Activated T-helper 17 cell treated with anti-CD3 and anti-CD28 coated beads, Interleukin-2, amount 50 U/mL, for 72 hours (primary cell): Measurements from ENCODE around the gene GPATCH8. TPM values are rescaled to one million over a fixed set of nuclear protein-coding genes. Genes with fewer than 3 reads are reported as not detected.

Experiments used
- ATAC-seq: fragments of 150-1000 bp; cut with Tn5 transposase; replicated peaks from 2 replicates; pipeline ENCODE4 v1.10.0; 2021; ENCODE audit warnings: mild to moderate bottlenecking, moderate library complexity
- H3K27ac Mint-ChIP-seq: one replicate; pipeline ENCODE4 v1.8.0; 2022; ENCODE audit warnings: mixed read lengths
- H3K27me3 Mint-ChIP-seq: one replicate; pipeline ENCODE4 v1.8.0; 2022; ENCODE audit warnings: mixed read lengths
- H3K36me3 Mint-ChIP-seq: one replicate; pipeline ENCODE4 v1.8.0; 2022; ENCODE audit warnings: low read depth, mild to moderate bottlenecking, mixed read lengths
- H3K4me1 Mint-ChIP-seq: one replicate; pipeline ENCODE4 v1.8.0; 2022; ENCODE audit warnings: mixed read lengths
- H3K4me3 Mint-ChIP-seq: one replicate; pipeline ENCODE4 v1.8.0; 2022; ENCODE audit warnings: mild to moderate bottlenecking, mixed read lengths
- H3K9me3 Mint-ChIP-seq: one replicate; pipeline ENCODE4 v1.8.0; 2022; ENCODE audit warnings: mixed read lengths
- total RNA-seq, 2 donors: library from RNA; stranded (reverse); gene quantifications; one replicate each; pipeline ENCODE4 v1.2.3, GENCODE V29; 2022

The GPATCH8 gene
- total RNA-seq, 2 donors from 2014 or later = 40.3 to 43.7 TPM

DNA sequence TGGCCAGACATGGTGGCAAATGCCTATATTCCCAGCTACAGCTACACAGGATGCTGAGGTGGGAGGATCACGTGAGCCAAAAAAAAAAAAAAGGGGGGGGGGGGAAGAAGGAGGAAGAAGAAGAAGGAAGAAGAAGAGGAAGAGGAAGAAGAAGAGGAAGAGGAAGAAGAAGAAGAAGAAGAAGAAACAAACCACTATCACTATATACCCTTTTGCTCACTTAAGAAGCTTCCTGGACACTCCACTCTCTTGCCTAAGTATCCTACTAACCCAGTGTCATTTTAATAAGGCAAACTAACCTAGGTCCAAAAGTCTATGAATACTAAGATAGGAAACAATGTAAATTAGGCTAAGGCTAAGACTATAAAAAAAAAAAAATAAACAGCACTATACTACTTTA, 54.8 kb downstream of the GPATCH8 start:
- ATAC-seq = no peak
- Mint-ChIP-seq H3K4me3 (no peak overlapping the region), H3K36me3 (peaks cover 18% of the 10 kb centered on the region)

DNA sequence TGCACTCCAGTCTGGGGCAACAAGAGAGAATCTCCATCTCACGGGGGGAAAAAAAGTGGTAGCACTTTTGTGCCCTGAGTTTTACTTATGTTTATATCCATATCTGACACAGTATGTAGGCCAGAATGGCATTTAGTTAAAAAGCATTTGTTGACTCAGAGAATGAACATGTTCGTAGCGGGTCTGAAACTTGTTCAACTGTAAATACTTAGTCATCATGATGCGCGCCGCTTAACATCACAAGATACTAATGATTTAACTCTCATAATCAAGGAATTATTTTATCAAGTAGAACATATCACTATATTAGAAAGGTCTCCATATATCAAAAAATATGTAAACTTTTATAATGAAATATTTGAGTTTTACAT, 58.5 kb downstream of the GPATCH8 start:
- no peaks in the 10 kb centered on the region for H3K4me1 Mint-ChIP-seq
- no peak overlapping the region for H3K4me3 Mint-ChIP-seq
- H3K27ac Mint-ChIP-seq = no peak overlapping the region
- peaks cover 9% of the 10 kb centered on the region for H3K36me3 Mint-ChIP-seq
- no peaks in the 10 kb centered on the region for H3K9me3 Mint-ChIP-seq
- no peaks in the 10 kb centered on the region for H3K27me3 Mint-ChIP-seq
- peak; percentile 64 for ATAC-seq

More for the DNA sequence above, 54.8 kb downstream of the GPATCH8 start:
- Mint-ChIP-seq H3K27me3 (no peaks in the 10 kb centered on the region), H3K4me1 (peaks cover 5% of the 10 kb centered on the region), H3K27ac (no peak overlapping the region), H3K9me3 (no peaks in the 10 kb centered on the region)

GRCh38 chr17:44442806-44443205, 60.4 kb downstream of the GPATCH8 start:
- ATAC-seq = no peak
- Mint-ChIP-seq H3K4me3 (no peak overlapping the region), H3K27me3 (no peaks in the 10 kb centered on the region), H3K36me3 (peaks cover 23% of the 10 kb centered on the region), H3K4me1 (peaks cover 13% of the 10 kb centered on the region), H3K27ac (no peak overlapping the region), H3K9me3 (no peaks in the 10 kb centered on the region)

DNA sequence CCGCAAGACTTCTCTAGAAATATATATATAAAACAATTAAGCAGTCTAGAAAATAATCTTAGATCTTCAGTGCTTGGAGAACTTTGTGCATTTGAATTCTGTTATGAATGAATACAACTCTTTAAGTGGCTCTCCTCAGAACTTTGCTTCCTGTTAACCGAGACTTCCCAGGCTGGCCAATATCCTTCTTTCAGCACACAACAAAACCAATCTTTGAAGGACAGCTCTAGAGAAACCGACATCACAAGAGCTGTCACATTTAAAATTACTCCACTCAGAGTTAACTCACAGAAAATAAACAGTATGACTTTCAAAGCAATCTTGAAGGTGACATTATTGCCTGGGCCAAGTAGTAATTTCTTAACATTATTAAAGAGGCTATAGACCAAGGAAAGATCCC, 64.0 kb downstream of the GPATCH8 start:
- Mint-ChIP-seq H3K4me3 (no peak overlapping the region), H3K27me3 (no peaks in the 10 kb centered on the region), H3K4me1 (peaks cover 13% of the 10 kb centered on the region), H3K36me3 (peaks cover 45% of the 10 kb centered on the region), H3K9me3 (no peaks in the 10 kb centered on the region), H3K27ac (peak overlapping the region; percentile 79)
- no peak for ATAC-seq

GRCh38 chr17:44438636-44439035, 64.6 kb downstream of the GPATCH8 start:
- peak overlapping the region; percentile 79 for H3K27ac Mint-ChIP-seq
- H3K27me3 Mint-ChIP-seq = no peaks in the 10 kb centered on the region
- peak; percentile 19 for ATAC-seq
- H3K4me3 Mint-ChIP-seq = no peak overlapping the region
- H3K4me1 Mint-ChIP-seq = peaks cover 13% of the 10 kb centered on the region
- peaks cover 50% of the 10 kb centered on the region for H3K36me3 Mint-ChIP-seq
- H3K9me3 Mint-ChIP-seq = no peaks in the 10 kb centered on the region

- Mint-ChIP-seq H3K27me3 (no peaks in the 10 kb centered on the region), H3K27ac (no peak overlapping the region), H3K9me3 (no peaks in the 10 kb centered on the region), H3K4me1 (peaks cover 13% of the 10 kb centered on the region), H3K36me3 (peaks cover 73% of the 10 kb centered on the region), H3K4me3 (no peak overlapping the region)
- ATAC-seq = no peak
Measured at GRCh38 chr17:44436336-44436735, 66.9 kb downstream of the GPATCH8 start.

DNA sequence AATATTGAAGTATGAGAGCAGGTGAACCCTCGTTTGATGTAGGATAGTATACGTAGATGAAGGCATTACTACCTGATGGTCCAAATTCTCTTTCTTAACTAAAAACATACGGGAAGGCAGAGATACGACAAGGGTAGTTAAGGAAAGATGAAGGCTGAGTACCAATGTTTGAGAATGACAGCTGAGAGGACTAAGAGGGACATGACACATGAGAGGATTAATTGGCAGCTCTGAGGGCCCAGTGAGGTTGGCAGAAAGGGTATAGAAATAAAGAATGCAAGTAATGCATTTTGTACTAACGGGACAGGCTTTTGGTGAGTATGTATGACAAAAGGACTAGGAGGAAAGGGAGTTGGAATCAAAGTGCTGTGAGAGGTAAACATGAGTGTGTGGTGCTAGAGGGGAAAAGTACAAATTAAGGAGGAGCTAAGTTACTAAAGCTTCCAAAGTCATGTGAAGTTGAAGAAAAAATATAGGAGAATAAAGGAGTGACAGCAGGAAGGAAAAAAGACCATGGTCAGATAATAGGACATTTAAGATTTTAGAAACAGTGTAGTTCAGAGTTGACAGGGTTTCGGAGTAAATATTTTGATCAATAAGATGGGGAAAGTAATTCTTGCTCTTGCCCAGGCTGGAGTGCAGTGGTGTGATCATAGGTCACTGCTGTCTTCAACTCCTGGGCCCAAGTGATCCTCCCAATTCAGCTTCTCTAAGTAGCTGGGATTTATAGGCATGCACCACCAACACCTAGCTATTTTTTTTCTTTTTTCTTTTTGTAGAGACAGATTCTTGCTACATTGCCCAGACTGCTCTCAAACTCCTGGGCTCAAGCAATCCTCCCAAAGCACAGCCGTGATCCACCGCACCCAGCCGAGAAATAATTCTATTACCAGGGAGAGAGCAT, 70.7 kb downstream of the GPATCH8 start:
- Mint-ChIP-seq H3K4me3 (no peak overlapping the region), H3K9me3 (no peaks in the 10 kb centered on the region), H3K27ac (no peak overlapping the region), H3K36me3 (peaks cover 85% of the 10 kb centered on the region), H3K27me3 (no peaks in the 10 kb centered on the region), H3K4me1 (no peaks in the 10 kb centered on the region)
- no peak for ATAC-seq

GRCh38 chr17:44424828-44425461, 78.3 kb downstream of the GPATCH8 start:
- Mint-ChIP-seq H3K36me3 (peaks cover 78% of the 10 kb centered on the region), H3K4me1 (peaks cover 17% of the 10 kb centered on the region), H3K27me3 (no peaks in the 10 kb centered on the region), H3K9me3 (no peaks in the 10 kb centered on the region), H3K27ac (peak overlapping the region; percentile 89), H3K4me3 (peak overlapping the region; percentile 59)
- peak; percentile 92 for ATAC-seq

- Mint-ChIP-seq H3K9me3 (no peaks in the 10 kb centered on the region), H3K27me3 (no peaks in the 10 kb centered on the region), H3K4me3 (peak overlapping the region; percentile 29), H3K27ac (peak overlapping the region; percentile 93), H3K4me1 (peaks cover 14% of the 10 kb centered on the region), H3K36me3 (peaks cover 88% of the 10 kb centered on the region)
- ATAC-seq = peak; percentile 98
Measured at GRCh38 chr17:44417553-44417952, 85.7 kb downstream of the GPATCH8 start.

DNA sequence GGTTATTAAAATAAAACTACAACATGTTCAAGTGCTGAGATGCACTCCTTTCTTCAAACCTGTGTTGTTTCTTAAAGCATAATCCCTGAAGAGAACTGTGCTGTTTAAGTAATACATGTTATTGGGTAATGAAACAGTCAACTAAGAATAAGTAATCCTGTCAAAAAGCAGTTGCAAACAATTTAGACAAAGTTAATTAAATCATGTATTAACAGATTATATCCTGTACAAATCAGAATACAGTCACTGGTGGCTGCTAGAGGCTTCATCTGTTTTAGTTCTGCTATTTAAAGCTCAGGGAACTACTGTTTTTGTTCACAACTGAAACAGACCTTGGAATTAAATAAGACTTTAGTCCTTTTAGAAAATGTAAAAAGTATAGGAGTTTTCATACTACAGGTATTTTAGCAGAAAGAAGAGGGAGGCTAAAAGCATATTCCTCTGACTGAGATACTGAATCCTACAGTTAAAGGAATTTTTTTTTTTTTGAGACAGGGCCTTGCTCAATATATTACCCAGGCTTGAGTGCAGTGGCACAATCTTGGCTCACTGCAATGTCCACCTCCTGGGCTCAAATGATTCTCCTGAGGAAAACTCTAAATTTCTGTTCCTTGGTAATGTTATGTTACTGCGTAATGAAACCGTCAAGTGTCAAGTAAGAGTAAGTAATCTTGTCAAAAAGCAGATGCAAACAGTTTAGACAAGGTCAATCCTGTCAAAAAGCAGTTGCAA, 86.5 kb downstream of the GPATCH8 start:
- Mint-ChIP-seq H3K9me3 (no peaks in the 10 kb centered on the region), H3K4me3 (no peak overlapping the region), H3K36me3 (peaks cover 85% of the 10 kb centered on the region), H3K4me1 (peaks cover 15% of the 10 kb centered on the region), H3K27ac (peak overlapping the region; percentile 93), H3K27me3 (no peaks in the 10 kb centered on the region)
- no peak for ATAC-seq

DNA sequence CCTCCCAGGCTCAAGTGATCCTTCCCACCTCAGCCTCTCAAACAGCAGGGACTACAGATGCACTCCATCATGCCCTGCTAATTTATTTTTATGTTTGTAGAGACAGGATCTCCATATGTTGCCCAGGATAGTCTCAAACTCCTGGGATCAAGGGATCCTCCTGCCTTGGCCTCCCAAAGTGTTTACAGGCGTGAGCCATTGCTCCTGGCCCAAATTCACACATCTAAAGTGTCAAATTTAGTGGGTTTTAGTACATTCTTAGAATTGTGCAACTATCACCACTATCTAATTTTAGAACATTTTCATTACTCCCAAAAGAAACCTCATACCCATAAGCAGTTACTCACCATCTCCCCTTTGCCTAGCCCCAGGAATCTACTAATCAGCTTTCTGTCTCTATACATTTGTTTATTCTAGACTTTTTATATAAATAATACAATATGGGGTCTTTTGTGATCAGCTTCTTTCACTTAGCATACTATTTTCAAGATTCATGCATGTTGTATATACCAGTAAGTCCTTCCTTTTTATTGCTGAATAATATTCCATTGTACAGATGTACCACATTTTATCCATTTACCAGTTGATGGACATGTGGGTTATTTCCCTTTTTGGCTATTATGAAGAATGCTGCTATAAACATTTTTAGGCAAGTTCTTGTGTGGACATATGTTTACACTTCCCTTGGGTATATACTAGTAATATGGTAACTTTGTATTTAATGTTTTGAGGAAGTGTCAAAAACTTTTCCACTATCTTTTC, 88.6 kb downstream of the GPATCH8 start:
- Mint-ChIP-seq H3K4me1 (peaks cover 15% of the 10 kb centered on the region), H3K27ac (peak overlapping the region; percentile 43), H3K4me3 (no peak overlapping the region), H3K9me3 (no peaks in the 10 kb centered on the region), H3K27me3 (no peaks in the 10 kb centered on the region), H3K36me3 (peaks cover 68% of the 10 kb centered on the region)
- no peak for ATAC-seq

- H3K9me3 Mint-ChIP-seq = no peaks in the 10 kb centered on the region
- no peaks in the 10 kb centered on the region for H3K27me3 Mint-ChIP-seq
- H3K27ac Mint-ChIP-seq = no peak overlapping the region
- peaks cover 47% of the 10 kb centered on the region for H3K36me3 Mint-ChIP-seq
- no peak overlapping the region for H3K4me3 Mint-ChIP-seq
- ATAC-seq = no peak
- H3K4me1 Mint-ChIP-seq = peaks cover 5% of the 10 kb centered on the region
Measured at GRCh38 chr17:44409309-44410028, 93.7 kb downstream of the GPATCH8 start.

DNA sequence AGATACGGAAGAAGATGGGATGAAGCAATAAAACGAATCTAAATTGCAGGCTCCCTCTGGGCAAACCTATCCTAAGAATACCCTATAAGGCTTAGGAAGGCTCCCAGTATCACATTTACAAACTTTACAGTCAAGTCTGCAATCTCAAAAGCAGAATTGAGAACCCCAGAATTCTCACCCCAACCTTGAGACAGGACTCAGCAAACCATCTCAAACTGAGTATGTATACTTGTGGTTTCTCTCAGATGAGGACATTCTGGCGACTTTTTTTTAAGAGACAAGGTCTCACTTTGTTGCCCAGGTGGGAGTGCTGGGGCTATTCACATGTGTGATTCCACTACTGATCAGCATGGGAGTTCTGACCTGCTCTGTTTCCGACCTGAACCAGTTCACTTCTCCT, 94.4 kb downstream of the GPATCH8 start:
- Mint-ChIP-seq H3K27me3 (no peaks in the 10 kb centered on the region), H3K4me1 (peaks cover 5% of the 10 kb centered on the region), H3K36me3 (peaks cover 49% of the 10 kb centered on the region), H3K4me3 (no peak overlapping the region), H3K27ac (no peak overlapping the region), H3K9me3 (no peaks in the 10 kb centered on the region)
- no peak for ATAC-seq
